Stimulated activated CD4-positive, alpha-beta T cell treated with anti-CD3 and anti-CD28 coated beads, Interleukin-12 subunit alpha, Interleukin-12 subunit beta, amount 100 ng/mL, for 4 hours (primary cell): ENCODE results near the gene FNDC7.
"Not testable (repeated sequence)": the region's sequence is repeated elsewhere in the genome, so short reads cannot be mapped to it uniquely, and the experiment has no call there.

Experiments
- DNase-seq: peaks from one replicate; pipeline ENCODE4 v3.0.0-alpha.2; 2020

The FNDC7 gene

DNA sequence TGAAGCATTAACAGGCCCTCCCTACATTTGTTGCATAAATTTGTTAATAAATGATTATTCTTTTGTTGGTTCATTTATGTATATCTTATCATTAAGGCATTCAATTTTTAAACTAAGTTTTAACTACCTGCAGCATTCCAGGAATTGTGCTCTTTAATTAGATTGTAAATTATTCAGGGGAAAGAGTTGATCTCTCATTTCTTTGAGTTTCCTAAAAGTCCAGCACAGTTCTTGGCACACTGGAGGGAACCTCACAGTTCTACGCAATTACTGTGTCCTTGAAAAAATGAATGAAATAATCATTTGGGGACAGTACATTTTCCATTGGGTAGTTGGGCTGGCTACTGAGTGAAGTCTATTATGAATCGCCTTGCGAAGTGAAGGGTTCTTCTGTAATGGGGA, 33.3 kb downstream of the FNDC7 start:
- no peak for DNase-seq

- peak; percentile 100 for DNase-seq
Observed at GRCh38 chr1:108746382-108747170, 33.9 kb downstream of the FNDC7 start, which contains the start of gene STXBP3. STXBP3 (plus strand) TSS chr1:108746674; CDS start chr1:108746738, 64 bp downstream.

DNA sequence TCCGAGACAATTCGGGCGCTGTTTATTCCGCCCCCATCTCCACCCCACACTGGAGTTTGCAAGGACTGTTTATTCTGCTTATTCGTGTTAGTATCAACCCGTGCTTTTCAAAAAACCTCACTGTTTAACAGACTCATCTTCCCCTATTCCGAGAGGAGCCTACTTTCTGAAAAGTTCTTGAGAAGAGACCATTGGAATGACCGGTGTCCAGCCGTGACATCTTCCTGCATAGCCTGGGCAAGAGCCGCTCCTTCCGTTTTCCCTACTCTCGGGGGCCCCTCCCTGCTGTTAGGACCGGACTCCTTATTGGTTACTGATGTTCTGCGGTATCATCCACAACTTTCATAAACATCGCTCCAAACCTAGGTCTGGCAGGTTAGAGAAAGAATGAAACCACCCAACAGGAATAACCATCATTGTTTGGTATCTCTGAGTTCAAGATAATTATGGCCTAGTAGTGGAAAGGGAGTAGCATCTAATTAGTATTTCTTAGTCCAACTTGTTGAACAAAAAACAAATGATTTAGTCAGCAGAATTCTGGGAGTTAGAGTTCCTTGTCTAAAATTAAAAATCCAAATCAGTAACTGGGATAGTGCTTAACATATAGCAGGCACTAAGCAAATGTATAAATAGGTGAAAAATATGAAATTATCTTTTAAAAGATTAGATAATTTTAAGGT, 34.6 kb downstream of the FNDC7 start:
- peak; percentile 7 for DNase-seq

DNA sequence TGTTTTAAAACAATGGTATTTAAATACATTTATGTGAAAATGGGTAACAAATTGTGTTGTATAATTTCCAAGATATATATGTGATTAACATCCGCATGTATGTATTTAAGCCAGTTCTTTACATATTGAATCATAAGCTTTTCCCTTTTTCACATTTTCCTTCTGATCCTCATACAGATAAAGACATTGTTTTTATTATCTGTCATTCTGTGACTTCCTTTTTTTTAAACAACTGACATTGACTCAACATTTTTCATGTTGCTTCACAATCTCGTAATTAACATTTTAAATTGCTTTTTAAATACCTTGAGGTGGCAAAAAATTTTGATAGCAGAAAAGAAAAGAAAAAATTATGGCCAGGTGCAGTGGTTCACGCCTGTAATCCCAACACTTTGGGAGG, 35.2 kb downstream of the FNDC7 start:
- no peak for DNase-seq

GRCh38 chr1:108749081-108749480, 36.4 kb downstream of the FNDC7 start:
- DNase-seq: no peak

DNA sequence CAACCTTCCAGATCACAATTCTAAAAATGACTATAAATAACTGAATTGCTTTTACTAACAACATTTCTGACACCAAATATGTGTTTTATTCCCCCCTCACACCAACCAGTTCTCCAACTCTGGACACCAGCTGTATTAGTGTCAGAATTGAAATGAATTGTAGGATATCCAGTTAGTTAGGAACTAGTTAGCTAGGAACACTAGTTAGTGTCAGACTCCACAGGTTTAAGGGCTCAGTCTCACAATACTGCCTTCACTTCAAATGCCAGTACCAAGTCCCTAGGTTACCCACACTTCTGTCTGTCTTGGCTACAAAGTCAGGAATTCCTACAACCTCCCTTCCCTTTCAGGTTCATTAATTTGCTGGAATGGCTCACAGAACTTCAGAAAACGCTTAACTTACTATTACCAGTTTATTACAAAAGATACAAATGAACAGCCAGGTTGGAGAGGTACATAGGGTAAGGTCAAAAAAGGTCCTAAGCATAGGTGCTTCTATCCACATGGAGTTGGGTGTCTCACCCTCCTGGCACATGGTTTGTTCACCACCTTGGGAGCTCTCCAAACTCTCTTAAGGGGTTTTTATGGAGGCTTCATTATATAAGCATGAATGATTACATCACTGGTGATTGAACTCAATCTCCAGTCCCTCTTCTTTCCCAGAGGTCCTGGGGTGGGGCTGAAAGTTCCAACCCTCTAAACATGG, 37.9 kb downstream of the FNDC7 start:
- DNase-seq: no peak

- no peak for DNase-seq
Observed at GRCh38 chr1:108753363-108753762, 40.7 kb downstream of the FNDC7 start.

DNA sequence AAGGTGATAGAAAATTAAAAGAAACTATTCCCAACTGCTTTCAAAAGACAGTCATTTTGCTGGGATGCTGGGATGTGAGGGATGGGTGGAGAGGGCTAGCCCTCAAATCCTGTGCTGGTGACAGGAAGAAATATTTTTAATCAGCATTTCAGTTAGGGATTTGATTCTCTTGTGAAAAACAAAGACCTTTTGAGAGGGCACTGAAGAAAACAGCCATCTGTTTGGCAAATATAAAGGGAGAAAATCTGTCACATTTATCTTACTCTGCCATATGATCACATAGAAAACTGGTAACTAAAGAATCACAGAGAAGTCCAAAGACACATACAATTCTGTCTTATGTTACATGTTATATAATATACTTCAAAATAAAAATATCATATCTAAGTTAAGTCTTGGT, 46.1 kb downstream of the FNDC7 start:
- DNase-seq: no peak

- no peak for DNase-seq
Observed at GRCh38 chr1:108767115-108767514, 54.4 kb downstream of the FNDC7 start.

DNA sequence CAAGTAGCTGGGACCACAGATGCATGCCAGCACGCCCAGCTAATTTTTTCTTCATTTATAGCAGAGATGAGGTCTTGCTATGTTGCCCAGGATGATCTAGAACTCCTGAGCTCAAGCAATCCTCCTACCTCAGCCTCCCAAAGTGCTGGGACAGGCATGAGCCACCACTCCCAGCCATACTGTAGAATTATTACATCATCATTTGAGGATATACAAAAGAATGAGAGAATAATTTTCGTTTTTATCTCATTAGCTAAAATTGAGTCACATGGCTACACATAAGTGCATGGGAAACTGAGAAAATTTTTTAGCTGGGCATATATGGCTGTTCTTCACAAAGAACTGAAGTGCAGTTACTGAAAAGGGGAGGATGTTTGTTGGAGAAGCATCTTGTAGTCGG, 55.0 kb downstream of the FNDC7 start:
- DNase-seq: no peak

GRCh38 chr1:108777839-108778238, 65.1 kb downstream of the FNDC7 start:
- DNase-seq: no peak

GRCh38 chr1:108779455-108779854, 66.7 kb downstream of the FNDC7 start:
- DNase-seq: no peak

DNA sequence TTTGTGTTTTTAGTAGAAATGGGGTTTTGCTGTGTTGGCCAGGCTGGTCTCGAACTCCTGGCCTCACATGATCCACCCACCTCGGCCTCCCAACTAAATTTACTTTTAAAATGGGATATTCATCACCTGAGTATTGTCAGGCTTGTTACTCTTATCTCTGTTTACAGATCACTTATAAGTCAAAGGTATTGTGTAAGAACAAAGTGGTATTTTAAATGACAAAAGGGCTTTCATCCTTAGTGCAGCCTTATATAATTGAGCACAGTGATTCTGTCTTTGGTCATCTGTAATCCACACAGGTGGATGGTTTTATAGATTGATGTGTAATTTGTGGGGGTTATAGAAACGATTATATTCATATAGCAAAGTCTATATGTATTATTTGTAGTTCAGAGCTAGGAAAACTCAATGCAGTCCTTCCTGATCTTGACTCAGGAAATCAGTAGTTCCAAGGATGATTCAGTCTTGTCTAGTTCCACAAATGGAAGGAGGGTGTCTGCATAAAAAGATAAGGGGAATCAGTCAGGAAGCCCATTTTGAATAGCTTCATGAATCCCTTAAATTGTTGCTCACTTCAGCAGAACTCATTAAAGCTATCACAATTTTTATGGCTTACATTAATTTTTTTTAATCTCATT, 68.3 kb downstream of the FNDC7 start:
- DNase-seq: no peak

DNA sequence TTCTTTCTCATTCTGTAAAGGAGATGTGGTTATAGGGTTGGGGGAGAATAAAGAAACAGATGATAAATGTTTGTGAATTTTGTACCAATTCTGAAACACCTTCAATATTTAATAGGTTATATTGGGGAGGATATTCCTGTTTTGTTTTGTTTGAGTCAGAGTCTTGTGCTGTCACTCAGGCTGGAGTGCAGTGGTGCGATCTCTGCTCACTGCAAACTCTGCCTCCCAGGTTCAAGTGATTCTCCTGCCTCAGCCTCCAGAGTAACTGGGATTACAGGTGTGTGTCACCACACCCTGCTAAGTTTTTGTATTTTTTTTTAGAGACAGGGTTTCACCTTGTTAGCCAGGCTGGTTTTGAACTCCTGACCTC, 68.9 kb downstream of the FNDC7 start:
- DNase-seq: not testable (repeated sequence)

DNA sequence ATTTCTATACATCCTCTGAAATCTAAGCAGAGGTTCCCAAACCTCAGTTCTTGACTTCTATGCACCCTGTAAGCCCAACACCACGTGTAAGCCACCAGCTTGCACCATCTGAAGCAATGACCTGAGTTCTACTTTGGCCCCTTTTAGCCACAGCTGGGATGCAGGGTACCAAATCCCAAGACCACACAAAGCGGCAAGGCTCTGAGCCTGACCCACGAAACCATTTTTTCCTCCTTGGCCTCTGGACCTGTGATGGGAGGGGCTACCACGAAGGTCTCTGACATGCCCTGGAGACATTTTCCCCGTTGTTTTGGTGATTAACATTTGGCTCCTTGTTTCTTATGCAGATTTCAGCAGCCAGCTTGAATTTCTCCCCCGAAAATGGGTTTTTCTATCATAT, 72.6 kb downstream of the FNDC7 start:
- DNase-seq: no peak

DNA sequence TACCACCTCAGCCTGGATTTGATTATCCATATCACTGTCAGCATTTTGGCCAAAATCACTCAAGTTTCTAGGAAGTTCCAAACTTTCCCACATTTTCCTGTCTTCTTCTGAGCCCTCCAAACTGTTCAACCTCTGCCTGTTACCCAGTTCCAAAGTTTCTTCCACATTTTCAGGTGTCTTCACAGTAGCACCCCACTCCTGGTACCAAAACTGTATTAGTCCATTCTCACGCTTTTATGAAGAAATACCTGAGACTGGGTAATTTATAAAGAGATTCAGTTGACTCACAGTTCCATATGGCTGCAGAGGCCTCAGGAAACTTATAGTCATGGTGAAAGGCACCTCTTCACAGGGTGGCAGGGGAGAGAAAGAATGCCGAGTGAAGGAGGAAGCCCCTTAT, 73.2 kb downstream of the FNDC7 start:
- no peak for DNase-seq

- DNase-seq: no peak
Observed at GRCh38 chr1:108791790-108792189, 79.1 kb downstream of the FNDC7 start.
